ENCODE results near the gene DDC.
"Not testable (repeated sequence)": the region's sequence is repeated elsewhere in the genome, so short reads cannot be mapped to it uniquely, and the experiment has no call there.

The DDC gene

DNA sequence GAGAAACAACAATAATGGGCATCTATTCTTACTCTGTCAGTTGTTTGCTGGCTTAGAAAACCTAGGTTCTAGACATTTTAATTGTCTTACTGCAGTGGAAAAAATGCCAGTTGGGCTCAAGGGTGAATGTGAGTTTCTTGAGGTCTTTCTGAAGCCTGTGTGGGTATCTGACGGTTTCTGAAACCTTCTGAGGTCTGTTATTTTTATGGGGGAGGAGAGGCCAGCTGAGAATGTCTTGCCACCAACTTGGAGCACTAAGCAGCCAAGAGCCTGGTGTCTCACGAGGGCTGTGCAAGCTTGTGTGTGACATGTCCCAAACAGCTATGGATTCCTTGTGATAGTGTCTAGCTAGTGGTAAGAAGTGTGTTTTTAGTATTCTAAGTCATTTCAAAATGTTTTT is 24.2 kb upstream of the DDC start:
- no peak for DNase-seq (ENCODE audit: low read depth in 2 of 2)

DNA sequence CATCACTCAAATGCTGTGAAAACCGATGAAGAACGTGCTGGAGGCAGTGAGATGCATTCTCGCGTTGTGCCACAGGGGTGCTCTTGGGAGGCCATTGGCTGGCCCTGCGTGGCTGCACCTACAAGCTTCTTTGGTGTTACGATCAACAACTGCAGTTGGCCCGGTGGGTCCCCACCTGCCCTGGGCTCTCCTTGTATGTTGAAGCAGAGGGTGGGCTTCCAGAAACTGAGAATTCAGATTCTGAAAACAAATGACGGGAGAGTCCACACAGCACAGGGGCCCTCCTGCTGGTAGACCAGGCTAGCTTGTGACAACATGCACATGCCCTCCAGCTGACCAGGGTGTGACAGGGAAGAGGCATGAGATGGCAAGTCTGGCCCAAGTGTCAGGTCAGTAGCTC is 23.7 kb upstream of the DDC start:
- DNase-seq (ENCODE audit: low read depth in 2 of 2): no peak

- DNase-seq (ENCODE audit: low read depth in 2 of 2): no peak
Measured at GRCh38 chr7:50587737-50588136, 22.5 kb upstream of the DDC start.

DNA sequence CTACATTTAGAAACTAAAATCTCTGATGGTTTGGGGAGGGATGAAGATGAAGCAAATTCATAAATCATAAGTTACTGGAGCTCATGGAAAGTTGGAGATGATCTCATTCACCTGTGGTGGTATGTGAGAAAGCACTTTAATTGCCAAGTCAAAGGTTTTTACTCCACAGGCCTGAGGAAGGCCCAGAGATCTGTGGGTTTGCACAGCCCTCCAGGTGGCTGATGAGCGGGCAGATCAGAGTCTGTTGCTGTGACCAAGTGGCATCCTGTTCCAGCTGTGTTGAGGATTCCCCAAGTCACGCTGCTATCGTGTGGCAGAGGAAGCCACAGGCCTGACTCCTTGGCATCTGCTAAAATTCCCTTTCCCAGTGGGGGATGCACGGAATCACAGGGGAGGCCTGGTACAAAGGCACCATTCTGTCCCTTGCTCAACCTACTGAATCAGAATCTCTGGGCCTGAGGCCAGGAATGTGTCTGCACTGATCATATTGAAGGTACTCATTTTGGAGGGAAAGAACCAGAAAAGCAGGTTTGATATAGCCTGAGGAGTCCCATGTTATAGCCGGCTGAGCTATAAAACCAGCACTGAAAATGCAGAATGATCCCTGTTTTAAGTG is 19.7 kb upstream of the DDC start:
- DNase-seq (ENCODE audit: low read depth in 2 of 2): no peak

- no peak for DNase-seq (ENCODE audit: low read depth in 2 of 2)
Measured at GRCh38 chr7:50584386-50584785, 19.2 kb upstream of the DDC start.

GRCh38 chr7:50583295-50583694 is 18.1 kb upstream of the DDC start:
- not testable (repeated sequence) for DNase-seq (ENCODE audit: low read depth in 2 of 2)

- not testable (repeated sequence) for DNase-seq (ENCODE audit: low read depth in 2 of 2)
Measured at GRCh38 chr7:50582271-50582670, 17.1 kb upstream of the DDC start.

DNA sequence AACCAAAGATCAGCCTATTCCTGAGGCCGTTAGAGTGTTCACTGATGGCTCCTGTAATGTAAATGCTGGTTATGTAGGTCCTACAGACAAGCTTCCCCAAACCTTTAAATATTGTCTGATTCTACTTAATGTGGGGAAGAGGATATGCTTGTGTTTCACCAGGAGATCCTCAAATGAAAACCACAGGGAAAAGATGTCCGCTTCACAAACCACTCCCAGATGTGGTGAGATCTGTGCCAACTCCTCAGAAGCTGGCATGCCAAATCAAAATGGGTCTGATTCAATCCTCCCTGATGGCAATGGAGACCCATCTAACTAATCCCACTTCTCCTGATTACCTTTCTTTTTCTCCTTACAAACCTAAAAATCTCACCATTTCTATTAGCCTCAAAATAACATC is 15.5 kb upstream of the DDC start:
- DNase-seq (ENCODE audit: low read depth in 2 of 2): not testable (repeated sequence)

GRCh38 chr7:50580057-50580456 is 14.9 kb upstream of the DDC start:
- DNase-seq (ENCODE audit: low read depth in 2 of 2): no peak

DNA sequence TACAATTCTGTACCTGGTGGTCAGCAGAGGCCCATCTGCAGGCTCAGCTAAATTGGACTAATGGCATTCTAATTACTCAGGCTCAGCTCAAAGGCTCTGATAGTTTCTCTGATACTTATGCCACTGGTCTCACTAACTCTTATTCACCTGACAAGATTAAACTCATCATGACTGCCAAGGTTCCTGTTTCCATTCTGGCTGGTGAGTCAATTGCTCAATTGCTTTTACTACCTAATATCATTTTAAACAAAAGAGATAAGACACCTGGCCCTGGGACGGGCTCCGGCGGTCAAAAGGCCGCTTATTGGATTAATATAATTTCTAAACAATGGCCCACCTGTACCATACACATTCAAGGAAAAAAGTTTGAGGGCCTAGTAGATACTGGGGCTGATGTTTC is 12.9 kb upstream of the DDC start:
- DNase-seq (ENCODE audit: low read depth in 2 of 2): not testable (repeated sequence)

DNA sequence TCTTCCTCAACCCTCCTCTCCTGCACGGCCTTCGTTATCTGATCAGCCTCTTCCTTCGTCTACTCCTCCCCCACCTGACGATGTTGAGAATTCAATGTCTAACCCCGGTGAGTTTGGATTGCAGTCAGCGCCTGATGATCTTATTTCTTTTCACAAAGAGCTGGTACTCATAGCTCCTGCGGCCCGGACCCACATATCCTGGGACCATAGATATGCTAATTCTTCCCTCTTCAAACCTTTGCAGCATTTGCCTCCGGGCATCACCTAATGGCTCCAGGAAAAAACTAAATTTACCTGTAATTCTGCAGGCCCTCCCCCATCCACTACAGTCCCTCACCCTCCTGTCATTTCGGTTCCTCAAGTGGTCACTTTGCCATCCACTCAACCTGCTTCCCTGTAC is 12.4 kb upstream of the DDC start:
- DNase-seq (ENCODE audit: low read depth in 2 of 2): no peak

GRCh38 chr7:50576388-50576787 is 11.2 kb upstream of the DDC start:
- not testable (repeated sequence) for DNase-seq (ENCODE audit: low read depth in 2 of 2)

DNA sequence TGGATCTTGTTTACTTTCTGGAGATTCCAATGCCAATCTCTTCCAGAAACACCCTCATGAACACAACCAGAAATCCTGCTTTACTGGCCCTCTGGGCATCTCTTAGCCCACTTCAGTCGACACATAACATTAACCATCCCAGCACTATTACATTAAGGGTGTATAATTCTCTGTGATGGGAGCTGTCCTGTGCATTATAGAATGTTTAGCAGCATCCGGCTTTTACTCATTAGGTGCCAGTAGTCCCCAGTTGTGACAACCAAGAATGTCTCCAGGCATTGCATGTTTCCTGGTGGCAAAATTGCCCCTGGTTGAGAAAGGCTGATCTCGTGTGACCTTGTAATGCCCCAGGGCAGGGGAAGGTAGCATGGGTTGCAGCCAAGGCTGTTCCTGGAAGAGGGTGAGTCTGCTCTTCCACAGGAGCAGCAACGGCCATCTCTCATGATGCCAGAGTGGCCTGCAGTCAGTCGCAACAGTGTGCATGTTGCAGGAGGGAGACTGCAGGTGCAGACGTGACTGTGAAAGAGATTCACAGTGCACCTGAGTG is 2.6 kb upstream of the DDC start:
- DNase-seq (ENCODE audit: low read depth in 2 of 2): no peak

GRCh38 chr7:50565977-50566376 is 772 bp upstream of the DDC start:
- no peak for DNase-seq (ENCODE audit: low read depth in 2 of 2)

DNA sequence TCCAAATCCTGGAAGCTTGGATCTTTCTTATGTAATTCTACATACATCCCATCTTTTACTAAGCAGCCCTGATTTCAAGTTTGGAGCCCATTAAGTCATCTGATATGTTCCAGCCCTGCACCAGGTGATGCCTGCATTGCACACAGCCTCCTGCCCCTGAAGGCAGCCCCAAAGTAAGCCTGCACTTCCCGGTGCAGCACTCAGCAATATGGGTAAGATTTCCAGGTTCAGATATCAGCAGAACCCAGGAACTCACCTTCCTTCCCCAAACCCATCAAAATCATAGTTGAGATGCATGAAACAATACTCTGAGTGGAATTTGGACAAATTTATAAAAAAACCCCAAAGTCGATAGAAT is 333 bp upstream of the DDC start:
- DNase-seq (ENCODE audit: low read depth in 2 of 2): no peak

- DNase-seq (ENCODE audit: low read depth in 2 of 2): no peak
Measured at GRCh38 chr7:50564171-50564570, 1.0 kb downstream of the DDC start.

GRCh38 chr7:50562136-50562535 is 3.1 kb downstream of the DDC start:
- no peak for DNase-seq (ENCODE audit: low read depth in 2 of 2)

DNA sequence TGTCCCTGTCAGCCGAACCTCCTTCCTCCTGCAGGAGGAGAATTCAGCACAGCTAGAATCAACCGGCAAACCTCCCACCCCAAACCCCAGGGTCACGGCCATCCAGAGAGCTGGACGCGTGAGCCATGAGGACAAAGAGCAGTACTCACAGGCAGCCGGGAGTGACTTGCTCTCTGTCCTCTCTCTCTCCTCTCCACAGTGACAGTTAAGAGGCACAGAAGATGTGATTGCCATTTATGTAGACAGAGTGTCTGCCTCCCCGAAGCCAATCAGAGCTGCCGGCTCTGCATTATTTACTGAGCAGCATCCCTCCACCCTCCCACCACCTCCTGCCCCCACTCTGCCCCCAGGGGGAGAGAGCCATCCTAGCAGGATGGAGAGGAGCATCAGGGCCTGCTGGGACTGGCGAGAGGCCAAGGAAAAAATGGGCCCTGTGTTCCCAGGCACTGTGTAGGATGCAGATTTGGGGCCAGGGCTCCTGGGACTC is 4.3 kb downstream of the DDC start:
- DNase-seq (ENCODE audit: low read depth in 2 of 2): no peak

- DNase-seq (ENCODE audit: low read depth in 2 of 2): no peak
Measured at GRCh38 chr7:50559881-50560280, 5.3 kb downstream of the DDC start.

- DNase-seq (ENCODE audit: low read depth in 2 of 2): no peak
Measured at GRCh38 chr7:50558294-50559053, 6.7 kb downstream of the DDC start.

DNA sequence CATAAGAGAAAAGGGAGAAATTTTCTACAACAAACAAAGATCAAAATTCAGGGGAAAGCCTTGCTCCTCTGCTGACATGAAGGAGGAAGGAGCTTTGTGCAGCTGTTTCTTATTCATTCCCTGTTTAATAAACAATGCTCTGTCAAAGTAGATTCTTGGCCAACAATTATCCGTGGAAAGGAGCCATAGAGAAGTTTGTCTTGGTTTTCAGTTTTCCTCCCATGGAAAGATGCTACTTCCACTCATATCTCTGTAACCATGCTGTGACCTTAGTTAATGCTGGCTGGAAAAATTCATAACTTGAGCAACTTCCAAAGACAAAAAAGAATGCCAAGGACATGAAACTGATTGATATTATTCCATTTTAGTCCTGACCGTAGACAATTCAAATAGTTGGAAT is 8.1 kb downstream of the DDC start:
- no peak for DNase-seq (ENCODE audit: low read depth in 2 of 2)

- DNase-seq (ENCODE audit: low read depth in 2 of 2): no peak
Measured at GRCh38 chr7:50556247-50556991, 8.8 kb downstream of the DDC start.
